Naive thymus-derived CD4-positive, alpha-beta T cell (primary cell): ENCODE data around the gene PTPRR. TPM values are rescaled to one million over a fixed set of nuclear protein-coding genes. Genes with fewer than 3 reads are reported as not detected.

Experiments used
- ATAC-seq: fragments of 150-1000 bp; cut with Tn5 transposase; 2 replicates; pipeline ENCODE4 v1.10.0; 2021; ENCODE audit warnings: mild to moderate bottlenecking, moderate library complexity
- CTCF ChIA-PET: fragments of 350-600 bp; sonication (Branson Sonifier 250); formaldehyde crosslinking; loops from one replicate; lab custom pipeline; 2021; ENCODE audit warnings: antibody characterized with exemption; lab: Charles Lee
- POLR2A ChIA-PET: fragments of 350-600 bp; sonication (Branson Sonifier 250); formaldehyde crosslinking; loops from one replicate; lab custom pipeline; 2021; ENCODE audit warnings: antibody characterized with exemption, inconsistent platforms; lab: Charles Lee
- DNase-seq, 9 donors: peaks; one replicate each; pipeline versions ENCODE4 v3.0.0 to v3.0.0-alpha.2; 2020 to 2022; ENCODE audit warnings: mixed read lengths in 1 of 9
- H3K27ac ChIP-seq: one replicate; pipeline ENCODE4 v1.7.0; 2013; ENCODE audit warnings: mild to moderate bottlenecking, low read depth, low read length, moderate library complexity
- H3K27me3 ChIP-seq, 2 donors: one replicate each; pipeline ENCODE4 v1.7.0; 2013; ENCODE audit warnings: low read length in 2 of 2, mild to moderate bottlenecking in 2 of 2, moderate library complexity in 2 of 2; ENCODE audit not compliant: control insufficient read depth in 2 of 2, insufficient read depth in 2 of 2
- H3K36me3 ChIP-seq, 3 experiments: 1 replicate in 2 of 3; 2 replicates in 1 of 3; pipeline ENCODE4 v1.7.0; 2013; ENCODE audit warnings: low read length in 3 of 3, mild to moderate bottlenecking in 3 of 3, moderate library complexity in 1 of 3; ENCODE audit not compliant: insufficient read depth in 3 of 3, control insufficient read depth in 2 of 3
- H3K4me1 ChIP-seq, 2 donors: one replicate each; pipeline ENCODE4 v1.7.0; 2013; ENCODE audit warnings: low read length in 2 of 2, mild to moderate bottlenecking in 2 of 2, moderate library complexity in 1 of 2; ENCODE audit not compliant: control insufficient read depth in 2 of 2, insufficient read depth in 2 of 2
- H3K4me3 ChIP-seq: 2 replicates; pipeline ENCODE4 v1.7.0; 2013; ENCODE audit warnings: mild to moderate bottlenecking, low read length
- H3K9me3 ChIP-seq, 3 experiments: 1 replicate in 2 of 3; 2 replicates in 1 of 3; pipeline ENCODE4 v1.7.0; 2013; ENCODE audit warnings: low read length in 3 of 3; ENCODE audit not compliant: control insufficient read depth in 2 of 3
- H3K27ac Mint-ChIP-seq, 9 donors: one replicate each; pipeline ENCODE4 v1.8.0; 2020 to 2022; ENCODE audit warnings: mixed read lengths in 9 of 9, mild to moderate bottlenecking in 8 of 9, moderate library complexity in 5 of 9, inconsistent platforms in 2 of 9
- H3K27me3 Mint-ChIP-seq, 5 donors: one replicate each; pipeline ENCODE4 v1.8.0; 2021 to 2022; ENCODE audit warnings: mixed read lengths in 5 of 5, mild to moderate bottlenecking in 1 of 5
- H3K36me3 Mint-ChIP-seq, 5 donors: one replicate each; pipeline ENCODE4 v1.8.0; 2020 to 2022; ENCODE audit warnings: mixed read lengths in 5 of 5, mild to moderate bottlenecking in 3 of 5, inconsistent platforms in 1 of 5
- H3K4me1 Mint-ChIP-seq, 7 donors: one replicate each; pipeline ENCODE4 v1.8.0; 2020 to 2022; ENCODE audit warnings: mixed read lengths in 7 of 7, mild to moderate bottlenecking in 3 of 7, inconsistent platforms in 1 of 7
- H3K4me3 Mint-ChIP-seq, 10 donors: one replicate each; pipeline ENCODE4 v1.8.0; 2020 to 2022; ENCODE audit warnings: mild to moderate bottlenecking in 10 of 10, mixed read lengths in 10 of 10, moderate library complexity in 6 of 10, inconsistent platforms in 2 of 10
- H3K9me3 Mint-ChIP-seq, 11 donors: one replicate each; pipeline ENCODE4 v1.8.0; 2020 to 2022; ENCODE audit warnings: mixed read lengths in 11 of 11, mild to moderate bottlenecking in 4 of 11, inconsistent platforms in 1 of 11, moderate library complexity in 1 of 11
- intact Hi-C, 2 donors: fragments of 100-400 bp; cut with micrococcal nuclease; formaldehyde crosslinking; loops; one replicate each; pipeline ENCODE4 v1.15.1; 2023
- polyA plus RNA-seq, 2 donors: library from polyadenylated mRNA; unstranded; fragments of 300-500 nt; fragmentation: Illumina TruSeq; gene quantifications; one replicate each; pipeline ENCODE4 v1.2.3, GENCODE V29; 2021
- total RNA-seq, 6 experiments: library from RNA in 5 of 6; stranded (reverse) in 5 of 6; gene quantifications; 1 replicate in 5 of 6; 2 replicates in 1 of 6; pipeline ENCODE4 v1.2.3 and lab custom pipeline; 2021 to 2026

PTPRR gene
- total and polyA plus RNA-seq, 7 experiments from 2014 or later = not detected

GRCh38 chr12:70604662-70605061 is 315.9 kb downstream of the PTPRR start:
- Mint-ChIP-seq H3K27ac (no peak overlapping the region), H3K36me3 (no peaks in the 10 kb centered on the region), H3K4me1 (peaks cover 0 to 7% (median 0%) of the 10 kb centered on the region in 7 donors), H3K27me3 (peaks cover 30 to 51% (median 34%) of the 10 kb centered on the region in 5 donors), H3K4me3 (no peak overlapping the region), H3K9me3 (peaks cover 0 to 4% (median 0%) of the 10 kb centered on the region in 11 donors)
- H3K9me3 ChIP-seq = no peaks in the 10 kb centered on the region
- DNase-seq = no peak
- no peak overlapping the region for H3K4me3 ChIP-seq
- intact Hi-C loops = no loop called here
- CTCF ChIA-PET = no interaction called here
- POLR2A ChIA-PET = no interaction called here
- peaks cover 0 to 5% of the 10 kb centered on the region in 2 donors for H3K27me3 ChIP-seq
- no peak overlapping the region for H3K27ac ChIP-seq
- no peaks in the 10 kb centered on the region for H3K36me3 ChIP-seq
- no peak for ATAC-seq
- no peaks in the 10 kb centered on the region for H3K4me1 ChIP-seq

DNA sequence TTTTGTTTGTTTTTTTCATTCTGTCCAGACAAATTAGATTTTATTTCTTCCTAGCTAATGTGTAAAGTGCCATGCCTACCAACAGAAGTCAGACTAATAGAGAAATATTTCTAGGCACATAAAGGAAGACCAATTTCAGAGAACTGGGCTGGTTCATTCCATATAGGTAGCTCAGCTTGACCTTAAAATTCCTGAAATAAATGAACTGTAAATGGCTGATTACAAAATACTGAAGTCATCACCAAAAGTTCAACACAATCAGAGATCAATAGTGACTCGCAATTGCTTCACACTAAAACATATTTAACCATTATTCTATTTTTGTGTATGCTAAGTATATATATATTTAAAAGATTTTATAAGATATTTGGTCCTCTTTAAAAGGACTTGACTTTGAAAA is 317.5 kb downstream of the PTPRR start:
- Mint-ChIP-seq H3K9me3 (peaks cover 0 to 4% (median 0%) of the 10 kb centered on the region in 11 donors), H3K27me3 (peaks cover 16 to 36% (median 21%) of the 10 kb centered on the region in 5 donors), H3K27ac (no peak overlapping the region), H3K4me1 (no peaks in the 10 kb centered on the region), H3K4me3 (no peak overlapping the region), H3K36me3 (no peaks in the 10 kb centered on the region)
- no peak for ATAC-seq
- DNase-seq = no peak
- no peaks in the 10 kb centered on the region for H3K9me3 ChIP-seq
- intact Hi-C loops = no loop called here
- ChIA-PET CTCF (no interaction called here), POLR2A (no interaction called here)
- H3K36me3 ChIP-seq = no peaks in the 10 kb centered on the region
- H3K4me1 ChIP-seq = no peaks in the 10 kb centered on the region
- H3K27me3 ChIP-seq = no peaks in the 10 kb centered on the region
- H3K27ac ChIP-seq = no peak overlapping the region
- no peak overlapping the region for H3K4me3 ChIP-seq

DNA sequence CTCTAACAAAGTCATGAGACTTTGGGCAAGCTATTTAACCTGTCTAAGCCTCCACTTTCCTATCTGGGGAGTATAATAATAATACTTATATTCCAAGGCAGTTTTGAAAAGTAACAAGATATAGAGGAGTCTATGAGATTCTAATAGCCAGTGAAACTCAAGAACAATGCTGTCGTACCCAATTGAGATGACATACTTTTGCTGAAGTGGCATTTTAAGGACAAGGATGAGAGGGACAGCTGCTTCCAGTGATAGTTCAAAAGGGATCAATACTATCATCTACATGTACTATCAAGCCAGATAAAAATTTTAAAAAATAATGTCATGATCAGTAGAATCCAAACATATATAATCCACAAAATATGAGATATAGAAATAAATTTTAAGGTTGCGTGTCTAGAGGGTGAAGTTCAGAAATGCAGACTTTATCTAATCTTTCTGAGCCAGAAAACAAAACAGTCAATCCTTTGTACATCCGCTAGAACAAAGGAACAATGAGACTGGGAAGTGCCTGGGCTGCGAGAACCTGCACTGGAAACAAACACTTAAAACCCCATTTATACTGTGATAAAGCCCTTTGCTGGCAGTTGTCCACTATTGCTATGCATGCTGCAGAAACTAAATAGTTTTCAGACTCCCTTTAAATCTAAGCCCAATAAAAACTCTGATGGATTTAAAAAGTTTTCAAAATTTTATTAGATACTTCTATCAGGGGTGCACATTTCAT is 321.9 kb downstream of the PTPRR start:
- no peak overlapping the region for H3K27ac ChIP-seq
- no peaks in the 10 kb centered on the region for H3K36me3 Mint-ChIP-seq
- H3K27ac Mint-ChIP-seq = no peak overlapping the region
- ATAC-seq = no peak
- no peak overlapping the region for H3K4me3 Mint-ChIP-seq
- POLR2A ChIA-PET = interaction anchor here (0.6 kb wide), 1 partner anchor 672 kb away, joined by 4 read pairs; no protein-coding TSS in a partner anchor
- H3K9me3 Mint-ChIP-seq = no peaks in the 10 kb centered on the region
- H3K4me3 ChIP-seq = no peak overlapping the region
- intact Hi-C loops = no loop called here
- H3K4me1 ChIP-seq = no peaks in the 10 kb centered on the region
- no peaks in the 10 kb centered on the region for H3K36me3 ChIP-seq
- no peak for DNase-seq
- no peaks in the 10 kb centered on the region for H3K27me3 ChIP-seq
- peaks cover 0 to 24% (median 12%) of the 10 kb centered on the region in 5 donors for H3K27me3 Mint-ChIP-seq
- CTCF ChIA-PET = no interaction called here
- H3K4me1 Mint-ChIP-seq = no peaks in the 10 kb centered on the region
- no peaks in the 10 kb centered on the region for H3K9me3 ChIP-seq

DNA sequence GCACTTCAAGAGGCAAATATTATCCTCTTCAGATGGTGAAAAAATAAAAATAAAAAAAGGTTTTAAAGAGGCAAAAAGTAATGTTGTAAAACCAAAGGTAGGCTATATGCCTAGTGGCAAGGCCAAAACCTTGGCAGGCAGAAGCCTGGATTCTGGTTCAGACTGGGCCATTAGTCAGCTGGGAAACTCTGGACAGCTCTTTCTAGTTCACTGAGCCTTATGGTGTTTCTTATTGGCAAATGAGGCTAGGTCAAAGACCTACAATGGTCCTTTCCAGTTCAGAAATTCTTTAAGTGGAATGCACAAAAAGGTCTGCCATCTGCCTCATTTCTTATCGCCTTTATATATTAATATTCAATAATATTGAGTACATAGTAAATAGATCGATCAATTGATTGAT is 327.9 kb downstream of the PTPRR start:
- H3K27me3 Mint-ChIP-seq = peaks cover 3 to 36% (median 23%) of the 10 kb centered on the region in 5 donors
- Histone ChIP-seq H3K4me3 (no peak overlapping the region), H3K36me3 (no peaks in the 10 kb centered on the region), H3K27me3 (peaks cover 0 to 6% of the 10 kb centered on the region in 2 donors), H3K27ac (no peak overlapping the region), H3K4me1 (no peaks in the 10 kb centered on the region), H3K9me3 (no peaks in the 10 kb centered on the region)
- CTCF ChIA-PET = no interaction called here
- intact Hi-C loops = loop anchor here (5.0 kb wide), 2 partner anchors 140 to 1155 kb away; no protein-coding TSS in a partner anchor
- DNase-seq = no peak
- no peak overlapping the region for H3K4me3 Mint-ChIP-seq
- H3K36me3 Mint-ChIP-seq = no peaks in the 10 kb centered on the region
- peaks cover 0 to 6% (median 0%) of the 10 kb centered on the region in 7 donors for H3K4me1 Mint-ChIP-seq
- POLR2A ChIA-PET = no interaction called here
- ATAC-seq = no peak
- H3K9me3 Mint-ChIP-seq = no peaks in the 10 kb centered on the region
- H3K27ac Mint-ChIP-seq = no peak overlapping the region

- ChIA-PET CTCF (interaction anchor here (0.6 to 1.2 kb wide), 4 partner anchors 14 to 795 kb away, joined by 5 to 8 read pairs (median 6); no protein-coding TSS in a partner anchor), POLR2A (no interaction called here)
- Histone ChIP-seq H3K27me3 (peaks cover 4 to 6% of the 10 kb centered on the region in 2 donors), H3K4me1 (no peaks in the 10 kb centered on the region), H3K36me3 (no peaks in the 10 kb centered on the region), H3K27ac (no peak overlapping the region), H3K4me3 (no peak overlapping the region), H3K9me3 (no peaks in the 10 kb centered on the region)
- Mint-ChIP-seq H3K36me3 (peaks cover 0 to 5% (median 0%) of the 10 kb centered on the region in 5 donors), H3K4me3 (no peak overlapping the region), H3K27ac (no peak overlapping the region), H3K27me3 (peaks cover 3 to 43% (median 29%) of the 10 kb centered on the region in 5 donors), H3K9me3 (peaks cover 0 to 6% (median 0%) of the 10 kb centered on the region in 11 donors), H3K4me1 (peaks cover 0 to 6% (median 0%) of the 10 kb centered on the region in 7 donors)
- no peak for ATAC-seq
- DNase-seq = no peak
- intact Hi-C loops = loop anchor here (1.0 to 5.0 kb wide), 4 partner anchors 129 to 1157 kb away; no protein-coding TSS in a partner anchor
These were observed 329.9 kb downstream of the PTPRR start for GRCh38 chr12:70590549-70591226.

- no peak overlapping the region for H3K4me3 Mint-ChIP-seq
- H3K27me3 Mint-ChIP-seq = peaks cover 3 to 43% (median 24%) of the 10 kb centered on the region in 5 donors
- Histone ChIP-seq H3K9me3 (no peaks in the 10 kb centered on the region), H3K4me3 (no peak overlapping the region), H3K36me3 (no peaks in the 10 kb centered on the region), H3K27me3 (peaks cover 4 to 6% of the 10 kb centered on the region in 2 donors), H3K4me1 (no peaks in the 10 kb centered on the region), H3K27ac (no peak overlapping the region)
- POLR2A ChIA-PET = no interaction called here
- ATAC-seq (peak; percentile 67), DNase-seq (peak; percentile 7 to 45 (median 22))
- CTCF ChIA-PET = interaction anchor here (0.6 to 1.2 kb wide), 3 partner anchors 13 to 796 kb away, joined by 6 to 8 read pairs (median 6); no protein-coding TSS in a partner anchor
- H3K36me3 Mint-ChIP-seq = peaks cover 0 to 5% (median 0%) of the 10 kb centered on the region in 5 donors
- intact Hi-C loops = loop anchor here (1.0 to 5.0 kb wide), 4 partner anchors 129 to 1157 kb away; no protein-coding TSS in a partner anchor
- peaks cover 0 to 7% (median 0%) of the 10 kb centered on the region in 11 donors for H3K9me3 Mint-ChIP-seq
- no peak overlapping the region for H3K27ac Mint-ChIP-seq
- H3K4me1 Mint-ChIP-seq = peaks cover 0 to 6% (median 0%) of the 10 kb centered on the region in 7 donors
These were observed 330.5 kb downstream of the PTPRR start for GRCh38 chr12:70590051-70590450.
